OCI-LY1 (cell line): ENCODE data around the gene LIN7C.

Source experiments
- EZH2 ChIP-seq: fragments of 200-600 bp; sonication (generic), shearing (Covaris generic); IDR thresholded peaks from 2 replicates; pipeline ENCODE4 v1.8.0; 2017; ENCODE audit warnings: borderline replicate concordance, mixed run types, mild to moderate bottlenecking, antibody characterized with exemption, low read length, moderate library complexity, mixed read lengths
- TF ChIP-seq, protein P1 (sequence below): fragments of 200-600 bp; sonication (generic), shearing (Covaris generic); IDR thresholded peaks from 2 replicates; pipeline ENCODE4 v1.5.1; 2017; ENCODE audit warnings: mild to moderate bottlenecking, antibody characterized with exemption, low read length, moderate library complexity, mixed read lengths

DNA sequence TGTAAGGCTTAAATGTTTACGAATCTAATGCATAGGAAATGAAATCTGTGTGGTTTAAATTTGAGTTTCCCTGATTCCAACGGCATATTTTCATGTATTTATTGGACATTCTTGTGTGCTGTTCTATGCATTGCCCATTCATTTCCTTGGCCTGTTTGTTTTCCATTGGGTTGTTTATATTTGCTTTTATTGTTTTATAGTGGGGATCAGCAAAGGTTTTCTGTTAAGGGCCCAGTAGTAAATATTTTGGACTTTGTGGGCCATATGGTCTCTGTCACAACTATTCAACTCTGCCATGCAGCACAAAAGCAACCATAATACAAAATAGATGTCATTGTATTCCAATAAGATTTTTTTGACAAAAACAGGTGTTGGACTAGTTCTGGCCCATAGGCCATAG, 28.7 kb downstream of the LIN7C start:
- TF ChIP-seq, protein P1, sequence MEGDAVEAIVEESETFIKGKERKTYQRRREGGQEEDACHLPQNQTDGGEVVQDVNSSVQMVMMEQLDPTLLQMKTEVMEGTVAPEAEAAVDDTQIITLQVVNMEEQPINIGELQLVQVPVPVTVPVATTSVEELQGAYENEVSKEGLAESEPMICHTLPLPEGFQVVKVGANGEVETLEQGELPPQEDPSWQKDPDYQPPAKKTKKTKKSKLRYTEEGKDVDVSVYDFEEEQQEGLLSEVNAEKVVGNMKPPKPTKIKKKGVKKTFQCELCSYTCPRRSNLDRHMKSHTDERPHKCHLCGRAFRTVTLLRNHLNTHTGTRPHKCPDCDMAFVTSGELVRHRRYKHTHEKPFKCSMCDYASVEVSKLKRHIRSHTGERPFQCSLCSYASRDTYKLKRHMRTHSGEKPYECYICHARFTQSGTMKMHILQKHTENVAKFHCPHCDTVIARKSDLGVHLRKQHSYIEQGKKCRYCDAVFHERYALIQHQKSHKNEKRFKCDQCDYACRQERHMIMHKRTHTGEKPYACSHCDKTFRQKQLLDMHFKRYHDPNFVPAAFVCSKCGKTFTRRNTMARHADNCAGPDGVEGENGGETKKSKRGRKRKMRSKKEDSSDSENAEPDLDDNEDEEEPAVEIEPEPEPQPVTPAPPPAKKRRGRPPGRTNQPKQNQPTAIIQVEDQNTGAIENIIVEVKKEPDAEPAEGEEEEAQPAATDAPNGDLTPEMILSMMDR = no peak
- TF ChIP-seq EZH2 = no peak
